Heart left ventricle (tissue), 13 donors: ENCODE results near the gene TTC7B.

Experiments used
- CTCF ChIP-seq, 12 donors: fragments of 200-600 bp; sonication (generic) in 4 of 12; IDR thresholded peaks; one replicate each; pipeline versions ENCODE4 v1.5.0 to v1.8.0; 2018 to 2022; ENCODE audit warnings: antibody characterized with exemption in 12 of 12, mild to moderate bottlenecking in 5 of 12
- POLR2A ChIP-seq, 2 donors: fragments of 450-650 bp; IDR thresholded peaks; one replicate each; pipeline ENCODE4 v1.6.1; 2017; ENCODE audit warnings: antibody characterized with exemption in 2 of 2, mild to moderate bottlenecking in 2 of 2, moderate library complexity in 2 of 2
- donor health status: ischemic (EF 13 %, LVEDD 7.1; RV severe dilation, severe dysfunction).
- donor health status: DM: no; HTN: yes; CAD: no.
- donor health status: DM: no; HTN: no; CAD: no.
- donor health status: ischemic (EF 25% LVEDD 6.9; RV normal size, moderate dysfunction).
- donor health status: ischemic (EF 25% LVEDD 5.7; RV mildly dilated, moderate dysfunction).
- donor health status: ischemic (EF 35%, LVEDD 5.7; RV mildly dilated, moderate dysfunction).
- donor health status: nonischemic (EF 11% LVEDD 7.7; RV severe dilation, severe dysfunction).
- donor health status: DM: yes; HTN: yes; CAD: no.
- donor health status: PGD.
- donor health status: ischemic (EF 29% LVEDD 5.4; RV normal size, mild dysfunction).
- donor health status: nonischemic (EF 23%, LVEDD 6.1; RV moderate dilation, normal function).

DNA sequence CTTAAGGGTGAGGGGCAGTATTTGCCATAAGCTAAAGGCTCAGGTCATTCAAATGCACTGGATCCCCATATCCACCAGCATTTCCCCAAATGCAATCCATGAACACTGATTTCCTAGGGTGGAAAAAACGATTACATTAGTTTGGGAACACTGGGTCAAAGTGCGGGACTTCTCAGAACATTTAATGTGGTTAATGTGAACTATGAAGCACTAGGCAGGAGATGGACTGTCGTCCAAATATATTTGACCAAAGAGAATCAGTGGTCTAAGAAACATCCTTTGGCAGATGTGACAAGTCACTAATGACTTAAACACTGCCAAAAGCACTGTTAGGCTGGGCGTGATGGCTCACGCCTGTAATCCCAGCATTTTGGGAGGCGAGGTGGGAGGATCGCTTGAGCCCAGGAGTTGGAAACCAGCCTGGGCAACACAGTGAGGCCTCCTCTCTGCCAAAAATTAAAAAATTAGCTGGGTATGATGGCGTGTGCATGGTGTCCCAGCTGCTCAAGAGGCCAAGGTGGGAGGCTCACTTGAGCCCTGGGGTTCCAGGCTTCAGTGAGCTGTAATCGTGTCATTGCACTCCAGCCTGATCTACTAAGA, 214.0 kb downstream of the TTC7B start:
- TF ChIP-seq CTCF (IDR thresholded peaks at IDR 0.05) = no peak
- TF ChIP-seq POLR2A (IDR thresholded peaks at IDR 0.05) = no peak
